Prostate gland (tissue), 2 donors: Measurements from ENCODE around the gene DHRS4L2.
A peak's percentile ranks its signal among the peaks of the same experiment; 100 is the strongest.

Experiments used
- POLR2A ChIP-seq: fragments of 450-650 bp; IDR thresholded peaks from one replicate; pipeline ENCODE4 v1.6.1; 2016; ENCODE audit warnings: antibody characterized with exemption, mild to moderate bottlenecking
- POLR2AphosphoS5 ChIP-seq: sonication (generic); formaldehyde crosslinking; IDR thresholded peaks from one replicate; pipeline ENCODE4 v1.6.1; 2017; ENCODE audit warnings: antibody characterized with exemption
- TF ChIP-seq, protein P1 (sequence below), 4 experiments: fragments of 200-600 bp in 2 of 4; fragments of 450-650 bp in 2 of 4; sonication (generic) in 2 of 4; IDR thresholded peaks; 1 replicate in 3 of 4; 2 replicates in 1 of 4; pipeline ENCODE4 v1.5.1; 2016 to 2019; ENCODE audit warnings: antibody characterized with exemption in 4 of 4, mild to moderate bottlenecking in 2 of 4, moderate library complexity in 2 of 4

GRCh38 chr14:24036169-24036962 is 47.6 kb downstream of the DHRS4L2 start:
- TF ChIP-seq POLR2AphosphoS5 (peak; percentile 17), POLR2A (peak; percentile 21)
- TF ChIP-seq, protein P1, sequence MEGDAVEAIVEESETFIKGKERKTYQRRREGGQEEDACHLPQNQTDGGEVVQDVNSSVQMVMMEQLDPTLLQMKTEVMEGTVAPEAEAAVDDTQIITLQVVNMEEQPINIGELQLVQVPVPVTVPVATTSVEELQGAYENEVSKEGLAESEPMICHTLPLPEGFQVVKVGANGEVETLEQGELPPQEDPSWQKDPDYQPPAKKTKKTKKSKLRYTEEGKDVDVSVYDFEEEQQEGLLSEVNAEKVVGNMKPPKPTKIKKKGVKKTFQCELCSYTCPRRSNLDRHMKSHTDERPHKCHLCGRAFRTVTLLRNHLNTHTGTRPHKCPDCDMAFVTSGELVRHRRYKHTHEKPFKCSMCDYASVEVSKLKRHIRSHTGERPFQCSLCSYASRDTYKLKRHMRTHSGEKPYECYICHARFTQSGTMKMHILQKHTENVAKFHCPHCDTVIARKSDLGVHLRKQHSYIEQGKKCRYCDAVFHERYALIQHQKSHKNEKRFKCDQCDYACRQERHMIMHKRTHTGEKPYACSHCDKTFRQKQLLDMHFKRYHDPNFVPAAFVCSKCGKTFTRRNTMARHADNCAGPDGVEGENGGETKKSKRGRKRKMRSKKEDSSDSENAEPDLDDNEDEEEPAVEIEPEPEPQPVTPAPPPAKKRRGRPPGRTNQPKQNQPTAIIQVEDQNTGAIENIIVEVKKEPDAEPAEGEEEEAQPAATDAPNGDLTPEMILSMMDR (IDR thresholded peaks at IDR 0.05) = peak; percentile 39 to 76 (median 61)
